GM23338 (cell line): ENCODE measurements around the gene CCNB1IP1. TPM values are rescaled to one million over a fixed set of nuclear protein-coding genes. Genes with fewer than 3 reads are reported as not detected.

ENCODE experiments used
- ATAC-seq: fragments of 200-7000 bp; cut with Tn5 transposase; 3 replicates; pipeline ENCODE4 v1.9.1; 2020
- DNase-seq: peaks from one replicate; pipeline ENCODE4 v3.0.0-alpha.2; 2015; ENCODE audit warnings: low spot score
- H2AFZ ChIP-seq: fragments of 200-600 bp; sonication (generic); 2 replicates; pipeline ENCODE4 v1.8.0; 2016; ENCODE audit warnings: antibody characterized with exemption, mild to moderate bottlenecking, moderate library complexity
- H3F3A ChIP-seq: fragments of 200-600 bp; sonication (generic); replicated peaks from 2 replicates; pipeline ENCODE4 v1.8.0; 2017; ENCODE audit warnings: antibody characterized with exemption, mixed run types, low read depth
- H3K27ac ChIP-seq: fragments of 200-600 bp; sonication (generic); 2 replicates; pipeline ENCODE4 v1.6.1; 2016; ENCODE audit warnings: low read depth
- H3K27me3 ChIP-seq: fragments of 200-600 bp; sonication (generic); 2 replicates; pipeline ENCODE4 v1.8.0; 2016; ENCODE audit warnings: mild to moderate bottlenecking, mixed run types, moderate library complexity; ENCODE audit not compliant: insufficient read depth
- H3K36me3 ChIP-seq: fragments of 200-600 bp; sonication (generic); 2 replicates; pipeline ENCODE4 v1.8.0; 2016; ENCODE audit warnings: mild to moderate bottlenecking; ENCODE audit not compliant: insufficient read depth
- H3K4me1 ChIP-seq: fragments of 200-600 bp; sonication (generic); 2 replicates; pipeline ENCODE4 v1.8.0; 2016; ENCODE audit warnings: mild to moderate bottlenecking, moderate library complexity; ENCODE audit not compliant: insufficient read depth
- H3K4me2 ChIP-seq: fragments of 200-600 bp; sonication (generic); 2 replicates; pipeline ENCODE4 v1.7.1; 2017; ENCODE audit warnings: mixed run types
- H3K4me3 ChIP-seq: fragments of 200-600 bp; sonication (generic); 2 replicates; pipeline ENCODE4 v1.6.1; 2016; ENCODE audit warnings: mixed run types
- H3K79me2 ChIP-seq: fragments of 200-600 bp; sonication (generic); replicated peaks from 2 replicates; pipeline ENCODE4 v1.8.0; 2017; ENCODE audit warnings: mild to moderate bottlenecking; ENCODE audit not compliant: insufficient read depth
- H3K9me2 ChIP-seq: fragments of 200-600 bp; sonication (generic); 2 replicates; pipeline ENCODE4 v1.8.0; 2017; ENCODE audit not compliant: insufficient read depth
- H4K20me1 ChIP-seq: fragments of 200-600 bp; sonication (generic); replicated peaks from 2 replicates; pipeline ENCODE4 v1.8.0; 2017; ENCODE audit warnings: mild to moderate bottlenecking; ENCODE audit not compliant: insufficient read depth
- H3K27ac Mint-ChIP-seq: 2 replicates; pipeline ENCODE4 v1.8.0; 2020; ENCODE audit warnings: inconsistent platforms, mild to moderate bottlenecking, moderate library complexity, mixed read lengths
- H3K27me3 Mint-ChIP-seq: 3 replicates; pipeline ENCODE4 v1.8.0; 2022; ENCODE audit warnings: low read depth, mild to moderate bottlenecking, moderate library complexity, mixed read lengths, inconsistent platforms; ENCODE audit not compliant: insufficient read depth, poor library complexity
- H3K36me3 Mint-ChIP-seq: 3 replicates; pipeline ENCODE4 v1.8.0; 2021; ENCODE audit warnings: low read depth, mild to moderate bottlenecking, inconsistent platforms, moderate library complexity, mixed read lengths
- H3K4me1 Mint-ChIP-seq: 3 replicates; pipeline ENCODE4 v1.8.0; 2020; ENCODE audit warnings: mild to moderate bottlenecking, inconsistent platforms, mixed read lengths
- H3K4me3 Mint-ChIP-seq: 3 replicates; pipeline ENCODE4 v1.8.0; 2021; ENCODE audit warnings: moderate library complexity, mild to moderate bottlenecking, inconsistent platforms, mixed read lengths
- H3K9me3 Mint-ChIP-seq: 3 replicates; pipeline ENCODE4 v1.8.0; 2020; ENCODE audit warnings: moderate library complexity, mild to moderate bottlenecking, inconsistent platforms, mixed read lengths
- CREB1 ChIP-seq: fragments of 250-450 bp; sonication (Bioruptor Pico); IDR thresholded peaks from 2 replicates; pipeline ENCODE4 v1.5.0; 2020; ENCODE audit warnings: low read depth, mild to moderate bottlenecking, moderate library complexity
- CTCF ChIP-seq, 2 experiments: fragments of 200-600 bp in 1 of 2; sonication (generic) in 1 of 2; conservative IDR thresholded peaks; 2 replicates each; pipeline versions ENCODE4 v1.5.1 to v1.6.1; 2016 to 2017; ENCODE audit warnings: antibody characterized with exemption in 2 of 2, low read depth in 2 of 2, mild to moderate bottlenecking in 2 of 2, moderate library complexity in 1 of 2
- ETS1 ChIP-seq: IDR thresholded peaks from 2 replicates; pipeline ENCODE4 v1.6.1; 2016; ENCODE audit warnings: antibody characterized with exemption
- EZH2 ChIP-seq: fragments of 200-600 bp; sonication (generic); IDR thresholded peaks from one replicate; pipeline ENCODE4 v1.8.0; 2017; ENCODE audit warnings: antibody characterized with exemption, mild to moderate bottlenecking, low read depth; ENCODE audit not compliant: unreplicated experiment
- EZH2phosphoT487 ChIP-seq: fragments of 200-600 bp; sonication (generic); IDR thresholded peaks from one replicate; pipeline ENCODE4 v1.8.1; 2018; ENCODE audit warnings: antibody characterized with exemption; ENCODE audit not compliant: unreplicated experiment
- JUNB ChIP-seq: IDR thresholded peaks from one replicate; pipeline ENCODE4 v1.6.1; 2016; ENCODE audit warnings: antibody characterized with exemption; ENCODE audit not compliant: unreplicated experiment
- NANOG ChIP-seq: IDR thresholded peaks from 2 replicates; pipeline ENCODE4 v1.6.1; 2016; ENCODE audit warnings: antibody characterized with exemption, borderline replicate concordance
- POLR2AphosphoS5 ChIP-seq: IDR thresholded peaks from 2 replicates; pipeline ENCODE4 v1.6.1; 2016; ENCODE audit warnings: antibody characterized with exemption, low read depth
- STAT1 ChIP-seq: IDR thresholded peaks from one replicate; pipeline ENCODE4 v1.6.1; 2016; ENCODE audit warnings: antibody characterized with exemption; ENCODE audit not compliant: unreplicated experiment
- ZNF114 ChIP-seq: fragments of 250-450 bp; sonication (Bioruptor Pico); IDR thresholded peaks from 2 replicates; pipeline ENCODE4 v1.5.0; 2020; ENCODE audit warnings: mild to moderate bottlenecking, moderate library complexity
- ZNF331 ChIP-seq: fragments of 250-450 bp; sonication (Bioruptor Pico); IDR thresholded peaks from 2 replicates; pipeline ENCODE4 v1.5.0; 2020; ENCODE audit warnings: low read depth, mild to moderate bottlenecking, moderate library complexity
- ZNF462 ChIP-seq: fragments of 250-450 bp; sonication (Bioruptor Pico); IDR thresholded peaks from 2 replicates; pipeline ENCODE4 v1.5.0; 2020; ENCODE audit warnings: mild to moderate bottlenecking, moderate library complexity
- polyA plus RNA-seq: library from polyadenylated mRNA; unstranded; fragments of >200 nt; fragmentation: Nextera tagmentation; extraction: Ambion mirVana; gene quantifications from 2 replicates; pipeline ENCODE4 v1.2.1, GENCODE V29; 2016
- total RNA-seq: library from RNA; depleted of rRNA; stranded (reverse); fragments of >200 nt; shearing (Covaris generic); gene quantifications from 2 replicates; pipeline ENCODE4 v1.2.3, GENCODE V29; 2014
- TF ChIP-seq, protein P1 (sequence below): IDR thresholded peaks from one replicate; pipeline ENCODE4 v1.6.1; 2018; ENCODE audit warnings: antibody characterized with exemption; ENCODE audit not compliant: unreplicated experiment

CCNB1IP1 gene
- total and polyA plus RNA-seq, 2 experiments from 2014 or later, result 108 to 254 TPM

GRCh38 chr14:20365928-20366327, 32.8 kb upstream of the CCNB1IP1 start:
- Mint-ChIP-seq H3K9me3 (no peaks in the 10 kb centered on the region), H3K4me3 (no peak overlapping the region), H3K36me3 (peaks cover 25% of the 10 kb centered on the region), H3K4me1 (no peaks in the 10 kb centered on the region), H3K27ac (no peak overlapping the region), H3K27me3 (peaks cover 2% of the 10 kb centered on the region)
- H3K27ac ChIP-seq, result no peak overlapping the region
- H3K36me3 ChIP-seq, result no peaks in the 10 kb centered on the region
- no peaks in the 10 kb centered on the region for H3F3A ChIP-seq
- no peak overlapping the region for H3K4me3 ChIP-seq
- no peak overlapping the region for H2AFZ ChIP-seq
- H3K79me2 ChIP-seq, result no peaks in the 10 kb centered on the region
- TF ChIP-seq STAT1 (no peak), EZH2 (no peak), JUNB (no peak), ZNF462 (no peak), ZNF331 (CRISPR knock-in tag) (no peak), CTCF (conservative IDR thresholded peaks at IDR 0.05; ENCODE audit: low read depth in 2 of 2) (no peak), ZNF114 (CRISPR knock-in tag) (no peak), ETS1 (no peak), POLR2AphosphoS5 (no peak), EZH2phosphoT487 (no peak), CREB1 (CRISPR knock-in tag) (no peak), NANOG (no peak)
- TF ChIP-seq, protein P1, sequence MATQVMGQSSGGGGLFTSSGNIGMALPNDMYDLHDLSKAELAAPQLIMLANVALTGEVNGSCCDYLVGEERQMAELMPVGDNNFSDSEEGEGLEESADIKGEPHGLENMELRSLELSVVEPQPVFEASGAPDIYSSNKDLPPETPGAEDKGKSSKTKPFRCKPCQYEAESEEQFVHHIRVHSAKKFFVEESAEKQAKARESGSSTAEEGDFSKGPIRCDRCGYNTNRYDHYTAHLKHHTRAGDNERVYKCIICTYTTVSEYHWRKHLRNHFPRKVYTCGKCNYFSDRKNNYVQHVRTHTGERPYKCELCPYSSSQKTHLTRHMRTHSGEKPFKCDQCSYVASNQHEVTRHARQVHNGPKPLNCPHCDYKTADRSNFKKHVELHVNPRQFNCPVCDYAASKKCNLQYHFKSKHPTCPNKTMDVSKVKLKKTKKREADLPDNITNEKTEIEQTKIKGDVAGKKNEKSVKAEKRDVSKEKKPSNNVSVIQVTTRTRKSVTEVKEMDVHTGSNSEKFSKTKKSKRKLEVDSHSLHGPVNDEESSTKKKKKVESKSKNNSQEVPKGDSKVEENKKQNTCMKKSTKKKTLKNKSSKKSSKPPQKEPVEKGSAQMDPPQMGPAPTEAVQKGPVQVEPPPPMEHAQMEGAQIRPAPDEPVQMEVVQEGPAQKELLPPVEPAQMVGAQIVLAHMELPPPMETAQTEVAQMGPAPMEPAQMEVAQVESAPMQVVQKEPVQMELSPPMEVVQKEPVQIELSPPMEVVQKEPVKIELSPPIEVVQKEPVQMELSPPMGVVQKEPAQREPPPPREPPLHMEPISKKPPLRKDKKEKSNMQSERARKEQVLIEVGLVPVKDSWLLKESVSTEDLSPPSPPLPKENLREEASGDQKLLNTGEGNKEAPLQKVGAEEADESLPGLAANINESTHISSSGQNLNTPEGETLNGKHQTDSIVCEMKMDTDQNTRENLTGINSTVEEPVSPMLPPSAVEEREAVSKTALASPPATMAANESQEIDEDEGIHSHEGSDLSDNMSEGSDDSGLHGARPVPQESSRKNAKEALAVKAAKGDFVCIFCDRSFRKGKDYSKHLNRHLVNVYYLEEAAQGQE, result no peak
- H3K9me2 ChIP-seq, result no peaks in the 10 kb centered on the region
- no peaks in the 10 kb centered on the region for H3K4me1 ChIP-seq
- H4K20me1 ChIP-seq, result no peaks in the 10 kb centered on the region
- DNase-seq (no peak), ATAC-seq (no peak)
- no peak overlapping the region for H3K4me2 ChIP-seq
- H3K27me3 ChIP-seq, result no peaks in the 10 kb centered on the region
